Measurements from ENCODE around the gene RPSA. TPM values are rescaled to one million over a fixed set of nuclear protein-coding genes. Genes with fewer than 3 reads are reported as not detected.
"Not testable (repeated sequence)": the region's sequence is repeated elsewhere in the genome, so short reads cannot be mapped to it uniquely, and the experiment has no call there.

The RPSA gene
- total RNA-seq, 1 experiment from 2014 or later, result 1,777 TPM

GRCh38 chr3:39419742-39420315, 13.3 kb downstream of the RPSA start:
- no peak for DNase-seq (ENCODE audit: low read depth)

GRCh38 chr3:39420543-39420942, 14.0 kb downstream of the RPSA start:
- DNase-seq (ENCODE audit: low read depth), result no peak

GRCh38 chr3:39423436-39423970, 17.0 kb downstream of the RPSA start:
- DNase-seq (ENCODE audit: low read depth), result peak; percentile 32

GRCh38 chr3:39426312-39426711, 19.8 kb downstream of the RPSA start:
- DNase-seq (ENCODE audit: low read depth), result no peak

GRCh38 chr3:39427506-39427905, 21.0 kb downstream of the RPSA start:
- no peak for DNase-seq (ENCODE audit: low read depth)

- no peak for DNase-seq (ENCODE audit: low read depth)
Measured at GRCh38 chr3:39428745-39429201, 22.3 kb downstream of the RPSA start.

GRCh38 chr3:39429466-39429865, 22.9 kb downstream of the RPSA start:
- DNase-seq (ENCODE audit: low read depth), result no peak

GRCh38 chr3:39432342-39432741, 25.8 kb downstream of the RPSA start:
- no peak for DNase-seq (ENCODE audit: low read depth)

GRCh38 chr3:39433642-39434041, 27.1 kb downstream of the RPSA start:
- DNase-seq (ENCODE audit: low read depth), result no peak

GRCh38 chr3:39434574-39434973, 28.1 kb downstream of the RPSA start:
- no peak for DNase-seq (ENCODE audit: low read depth)

- DNase-seq (ENCODE audit: low read depth), result no peak
Measured at GRCh38 chr3:39435006-39435748, 28.7 kb downstream of the RPSA start.

GRCh38 chr3:39438880-39439279, 32.4 kb downstream of the RPSA start:
- DNase-seq (ENCODE audit: low read depth), result no peak

GRCh38 chr3:39440316-39440715, 33.8 kb downstream of the RPSA start:
- DNase-seq (ENCODE audit: low read depth), result no peak

GRCh38 chr3:39443530-39443929, 37.0 kb downstream of the RPSA start:
- DNase-seq (ENCODE audit: low read depth), result no peak

- no peak for DNase-seq (ENCODE audit: low read depth)
Measured at GRCh38 chr3:39445927-39446326, 39.4 kb downstream of the RPSA start.

- no peak for DNase-seq (ENCODE audit: low read depth)
Measured at GRCh38 chr3:39446444-39446843, 39.9 kb downstream of the RPSA start.

GRCh38 chr3:39447637-39448483, 41.3 kb downstream of the RPSA start:
- DNase-seq (ENCODE audit: low read depth), result peak; percentile 75

- no peak for DNase-seq (ENCODE audit: low read depth)
Measured at GRCh38 chr3:39448506-39449233, 42.1 kb downstream of the RPSA start.

GRCh38 chr3:39449796-39450195, 43.3 kb downstream of the RPSA start:
- DNase-seq (ENCODE audit: low read depth), result no peak

GRCh38 chr3:39453134-39453533, 46.6 kb downstream of the RPSA start:
- no peak for DNase-seq (ENCODE audit: low read depth)

GRCh38 chr3:39453872-39454271, 47.4 kb downstream of the RPSA start:
- DNase-seq (ENCODE audit: low read depth), result not testable (repeated sequence)
